Vagina (tissue), 2 donors: ENCODE measurements around the gene MMP19. TPM values are rescaled to one million over a fixed set of nuclear protein-coding genes. Genes with fewer than 3 reads are reported as not detected.

Experiments
- DNase-seq, 2 donors: peaks; one replicate each; pipeline ENCODE4 v3.0.0-alpha.2; 2017; ENCODE audit errors: extremely low spot score in 2 of 2
- H3K27ac ChIP-seq: fragments of 200-600 bp; sonication (generic); one replicate; pipeline ENCODE4 v1.5.1; 2019
- H3K27me3 ChIP-seq: fragments of 200-600 bp; sonication (generic); one replicate; pipeline ENCODE4 v1.5.1; 2019
- H3K36me3 ChIP-seq, 2 donors: fragments of 200-600 bp; sonication (generic); one replicate each; pipeline ENCODE4 v1.5.1; 2017 to 2019
- H3K4me1 ChIP-seq: fragments of 200-600 bp; sonication (generic); one replicate; pipeline ENCODE4 v1.5.1; 2019
- H3K4me3 ChIP-seq, 2 donors: fragments of 200-600 bp; sonication (generic); 1 replicate in 1 of 2; 2 replicates in 1 of 2; pipeline ENCODE4 v1.5.1; 2016 to 2019
- H3K9me3 ChIP-seq: fragments of 200-600 bp; sonication (generic); one replicate; pipeline ENCODE4 v1.5.1; 2019
- CTCF ChIP-seq, 3 experiments: fragments of 450-650 bp in 2 of 3; fragments of 200-600 bp in 1 of 3; sonication (generic) in 1 of 3; IDR thresholded peaks; one replicate each; pipeline ENCODE4 v1.5.1; 2017 to 2019; ENCODE audit warnings: antibody characterized with exemption in 3 of 3, mild to moderate bottlenecking in 2 of 3, moderate library complexity in 2 of 3
- POLR2A ChIP-seq, 2 donors: fragments of 450-650 bp; IDR thresholded peaks; one replicate each; pipeline ENCODE4 v1.6.1; 2017; ENCODE audit warnings: antibody characterized with exemption in 2 of 2, mild to moderate bottlenecking in 2 of 2, moderate library complexity in 2 of 2
- POLR2AphosphoS5 ChIP-seq, 2 donors: sonication (generic); formaldehyde crosslinking; IDR thresholded peaks; one replicate each; pipeline ENCODE4 v1.9.0; 2017; ENCODE audit warnings: antibody characterized with exemption in 2 of 2, mild to moderate bottlenecking in 2 of 2, low read depth in 1 of 2; ENCODE audit not compliant: insufficient read depth in 1 of 2
- intact Hi-C: fragments of 100-400 bp; cut with DNase I; formaldehyde crosslinking; loops from one replicate; pipeline ENCODE4 v1.15.1; 2023
- total RNA-seq: library from RNA; depleted of rRNA; stranded (reverse); fragments of >200 nt; gene quantifications from one replicate; pipeline ENCODE4 v1.2.3, GENCODE V29; 2016

MMP19 gene
- total RNA-seq, 1 donor from 2014 or later, result 21.6 TPM

- H3K4me3 ChIP-seq, result no peak overlapping the region
- H3K27ac ChIP-seq, result no peak overlapping the region
- no peaks in the 10 kb centered on the region for H3K4me1 ChIP-seq
- TF ChIP-seq POLR2AphosphoS5 (IDR thresholded peaks at IDR 0.05; ENCODE audit: insufficient read depth in 1 of 2, low read depth in 1 of 2) (no peak), CTCF (IDR thresholded peaks at IDR 0.05) (no peak), POLR2A (IDR thresholded peaks at IDR 0.05) (no peak)
- intact Hi-C loops, result no loop called here
- no peaks in the 10 kb centered on the region for H3K9me3 ChIP-seq
- no peak for DNase-seq
- H3K27me3 ChIP-seq, result no peaks in the 10 kb centered on the region
- peaks cover 0 to 78% of the 10 kb centered on the region in 2 donors for H3K36me3 ChIP-seq
Measured at GRCh38 chr12:55788546-55788945, 54.2 kb downstream of the MMP19 start.

Other genes with a start within 250 kb of the MMP19 start
- gene OR10P1, start 206.0 kb downstream of the MMP19 start, total RNA-seq, result not detected
- 23.6 TPM for gene ITGA7, start 135.0 kb downstream of the MMP19 start, total RNA-seq
- 173 TPM for gene BLOC1S1, start 126.9 kb downstream of the MMP19 start, total RNA-seq
- gene RDH5, start 122.5 kb downstream of the MMP19 start, total RNA-seq, result 10.6 TPM
- gene CD63, start 113.9 kb downstream of the MMP19 start, total RNA-seq, result 568 TPM
- 7.6 TPM for gene GDF11, start 99.8 kb downstream of the MMP19 start, total RNA-seq
- 33.1 TPM for gene SARNP, start 25.2 kb downstream of the MMP19 start, total RNA-seq
- 9.8 TPM for gene ORMDL2, start 24.9 kb downstream of the MMP19 start, total RNA-seq
- gene DNAJC14, start 13.3 kb downstream of the MMP19 start, total RNA-seq, result 29.2 TPM
- 25.8 TPM for gene PYM1, start 85.0 kb upstream of the MMP19 start, total RNA-seq
- 140 TPM for gene DGKA, start 88.2 kb upstream of the MMP19 start, total RNA-seq
- gene PMEL, start 123.1 kb upstream of the MMP19 start, total RNA-seq, result 1.2 TPM
- gene CDK2, start 123.9 kb upstream of the MMP19 start, total RNA-seq, result 26.0 TPM
- 80.5 TPM for gene RAB5B, start 131.1 kb upstream of the MMP19 start, total RNA-seq
- gene SUOX, start 154.3 kb upstream of the MMP19 start, total RNA-seq, result 15.5 TPM
- 4.4 TPM for gene IKZF4, start 178.1 kb upstream of the MMP19 start, total RNA-seq
- 597 TPM for gene RPS26, start 199.0 kb upstream of the MMP19 start, total RNA-seq
- gene ERBB3, start 237.2 kb upstream of the MMP19 start, total RNA-seq, result 53.8 TPM